GM23338 (cell line): ENCODE measurements around the gene RAB31. TPM values are rescaled to one million over a fixed set of nuclear protein-coding genes. Genes with fewer than 3 reads are reported as not detected.

Source experiments
- ATAC-seq: fragments of 200-7000 bp; cut with Tn5 transposase; 3 replicates; pipeline ENCODE4 v1.9.1; 2020
- DNase-seq: peaks from one replicate; pipeline ENCODE4 v3.0.0-alpha.2; 2015; ENCODE audit warnings: low spot score
- H2AFZ ChIP-seq: fragments of 200-600 bp; sonication (generic); 2 replicates; pipeline ENCODE4 v1.8.0; 2016; ENCODE audit warnings: antibody characterized with exemption, mild to moderate bottlenecking, moderate library complexity
- H3F3A ChIP-seq: fragments of 200-600 bp; sonication (generic); replicated peaks from 2 replicates; pipeline ENCODE4 v1.8.0; 2017; ENCODE audit warnings: antibody characterized with exemption, mixed run types, low read depth
- H3K27ac ChIP-seq: fragments of 200-600 bp; sonication (generic); 2 replicates; pipeline ENCODE4 v1.6.1; 2016; ENCODE audit warnings: low read depth
- H3K27me3 ChIP-seq: fragments of 200-600 bp; sonication (generic); 2 replicates; pipeline ENCODE4 v1.8.0; 2016; ENCODE audit warnings: mild to moderate bottlenecking, mixed run types, moderate library complexity; ENCODE audit not compliant: insufficient read depth
- H3K36me3 ChIP-seq: fragments of 200-600 bp; sonication (generic); 2 replicates; pipeline ENCODE4 v1.8.0; 2016; ENCODE audit warnings: mild to moderate bottlenecking; ENCODE audit not compliant: insufficient read depth
- H3K4me1 ChIP-seq: fragments of 200-600 bp; sonication (generic); 2 replicates; pipeline ENCODE4 v1.8.0; 2016; ENCODE audit warnings: mild to moderate bottlenecking, moderate library complexity; ENCODE audit not compliant: insufficient read depth
- H3K4me2 ChIP-seq: fragments of 200-600 bp; sonication (generic); 2 replicates; pipeline ENCODE4 v1.7.1; 2017; ENCODE audit warnings: mixed run types
- H3K4me3 ChIP-seq: fragments of 200-600 bp; sonication (generic); 2 replicates; pipeline ENCODE4 v1.6.1; 2016; ENCODE audit warnings: mixed run types
- H3K79me2 ChIP-seq: fragments of 200-600 bp; sonication (generic); replicated peaks from 2 replicates; pipeline ENCODE4 v1.8.0; 2017; ENCODE audit warnings: mild to moderate bottlenecking; ENCODE audit not compliant: insufficient read depth
- H3K9me2 ChIP-seq: fragments of 200-600 bp; sonication (generic); 2 replicates; pipeline ENCODE4 v1.8.0; 2017; ENCODE audit not compliant: insufficient read depth
- H4K20me1 ChIP-seq: fragments of 200-600 bp; sonication (generic); replicated peaks from 2 replicates; pipeline ENCODE4 v1.8.0; 2017; ENCODE audit warnings: mild to moderate bottlenecking; ENCODE audit not compliant: insufficient read depth
- H3K27ac Mint-ChIP-seq: 2 replicates; pipeline ENCODE4 v1.8.0; 2020; ENCODE audit warnings: inconsistent platforms, mild to moderate bottlenecking, moderate library complexity, mixed read lengths
- H3K27me3 Mint-ChIP-seq: 3 replicates; pipeline ENCODE4 v1.8.0; 2022; ENCODE audit warnings: low read depth, mild to moderate bottlenecking, moderate library complexity, mixed read lengths, inconsistent platforms; ENCODE audit not compliant: insufficient read depth, poor library complexity
- H3K36me3 Mint-ChIP-seq: 3 replicates; pipeline ENCODE4 v1.8.0; 2021; ENCODE audit warnings: low read depth, mild to moderate bottlenecking, inconsistent platforms, moderate library complexity, mixed read lengths
- H3K4me1 Mint-ChIP-seq: 3 replicates; pipeline ENCODE4 v1.8.0; 2020; ENCODE audit warnings: mild to moderate bottlenecking, inconsistent platforms, mixed read lengths
- H3K4me3 Mint-ChIP-seq: 3 replicates; pipeline ENCODE4 v1.8.0; 2021; ENCODE audit warnings: moderate library complexity, mild to moderate bottlenecking, inconsistent platforms, mixed read lengths
- H3K9me3 Mint-ChIP-seq: 3 replicates; pipeline ENCODE4 v1.8.0; 2020; ENCODE audit warnings: moderate library complexity, mild to moderate bottlenecking, inconsistent platforms, mixed read lengths
- EZH2phosphoT487 ChIP-seq: fragments of 200-600 bp; sonication (generic); IDR thresholded peaks from one replicate; pipeline ENCODE4 v1.8.1; 2018; ENCODE audit warnings: antibody characterized with exemption; ENCODE audit not compliant: unreplicated experiment
- JUNB ChIP-seq: IDR thresholded peaks from one replicate; pipeline ENCODE4 v1.6.1; 2016; ENCODE audit warnings: antibody characterized with exemption; ENCODE audit not compliant: unreplicated experiment
- POLR2AphosphoS5 ChIP-seq: IDR thresholded peaks from 2 replicates; pipeline ENCODE4 v1.6.1; 2016; ENCODE audit warnings: antibody characterized with exemption, low read depth
- ZNF114 ChIP-seq: fragments of 250-450 bp; sonication (Bioruptor Pico); IDR thresholded peaks from 2 replicates; pipeline ENCODE4 v1.5.0; 2020; ENCODE audit warnings: mild to moderate bottlenecking, moderate library complexity
- polyA plus RNA-seq: library from polyadenylated mRNA; unstranded; fragments of >200 nt; fragmentation: Nextera tagmentation; extraction: Ambion mirVana; gene quantifications from 2 replicates; pipeline ENCODE4 v1.2.1, GENCODE V29; 2016
- total RNA-seq: library from RNA; depleted of rRNA; stranded (reverse); fragments of >200 nt; shearing (Covaris generic); gene quantifications from 2 replicates; pipeline ENCODE4 v1.2.3, GENCODE V29; 2014
- TF ChIP-seq, protein P1 (sequence below), 2 experiments: fragments of 200-600 bp in 1 of 2; sonication (generic) in 1 of 2; conservative IDR thresholded peaks; 2 replicates each; pipeline versions ENCODE4 v1.5.1 to v1.6.1; 2016 to 2017; ENCODE audit warnings: antibody characterized with exemption in 2 of 2, low read depth in 2 of 2, mild to moderate bottlenecking in 2 of 2, moderate library complexity in 1 of 2
- TF ChIP-seq, protein P2 (sequence below): IDR thresholded peaks from 2 replicates; pipeline ENCODE4 v1.6.1; 2016; ENCODE audit warnings: antibody characterized with exemption
- TF ChIP-seq, protein P3 (sequence below): fragments of 250-450 bp; sonication (Bioruptor Pico); IDR thresholded peaks from 2 replicates; pipeline ENCODE4 v1.5.0; 2020; ENCODE audit warnings: mild to moderate bottlenecking, moderate library complexity
- TF ChIP-seq, protein P4 (sequence below): IDR thresholded peaks from one replicate; pipeline ENCODE4 v1.6.1; 2018; ENCODE audit warnings: antibody characterized with exemption; ENCODE audit not compliant: unreplicated experiment

Gene RAB31
- total and polyA plus RNA-seq, 2 experiments from 2014 or later, result 33.8 to 46.1 TPM

DNA sequence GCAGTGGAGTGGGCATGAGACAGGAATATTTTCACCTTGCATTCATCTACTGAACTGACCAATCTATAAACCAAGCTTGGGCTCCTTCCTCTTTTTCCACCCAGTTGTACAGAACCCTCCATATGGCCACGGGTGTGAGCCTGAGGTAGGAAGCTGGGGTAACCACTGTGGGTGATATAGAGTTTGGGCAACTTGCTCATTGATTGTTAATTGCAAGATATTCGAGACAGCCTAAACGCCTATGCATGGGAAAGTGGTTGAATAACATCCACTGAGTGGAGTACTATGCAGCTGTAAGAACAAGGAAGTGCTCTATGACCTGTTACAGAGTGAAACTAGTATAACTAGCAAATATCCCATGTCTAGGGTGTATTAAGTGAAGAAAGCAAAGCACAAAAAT lies 198.4 kb downstream of the RAB31 start:
- Histone ChIP-seq H3K36me3 (no peaks in the 10 kb centered on the region), H3K4me3 (no peak overlapping the region), H3F3A (no peaks in the 10 kb centered on the region), H3K9me2 (no peaks in the 10 kb centered on the region), H4K20me1 (no peaks in the 10 kb centered on the region), H3K27me3 (no peaks in the 10 kb centered on the region), H3K4me1 (no peaks in the 10 kb centered on the region), H2AFZ (no peak overlapping the region), H3K4me2 (no peak overlapping the region), H3K27ac (no peak overlapping the region), H3K79me2 (no peaks in the 10 kb centered on the region)
- Mint-ChIP-seq H3K27ac (no peak overlapping the region), H3K27me3 (peaks cover 1% of the 10 kb centered on the region), H3K36me3 (no peaks in the 10 kb centered on the region), H3K4me1 (no peaks in the 10 kb centered on the region; the same call in 2 of the 3 replicates), H3K9me3 (no peaks in the 10 kb centered on the region), H3K4me3 (no peak overlapping the region)
- DNase-seq (no peak), ATAC-seq (no peak)
- TF ChIP-seq, protein P1, sequence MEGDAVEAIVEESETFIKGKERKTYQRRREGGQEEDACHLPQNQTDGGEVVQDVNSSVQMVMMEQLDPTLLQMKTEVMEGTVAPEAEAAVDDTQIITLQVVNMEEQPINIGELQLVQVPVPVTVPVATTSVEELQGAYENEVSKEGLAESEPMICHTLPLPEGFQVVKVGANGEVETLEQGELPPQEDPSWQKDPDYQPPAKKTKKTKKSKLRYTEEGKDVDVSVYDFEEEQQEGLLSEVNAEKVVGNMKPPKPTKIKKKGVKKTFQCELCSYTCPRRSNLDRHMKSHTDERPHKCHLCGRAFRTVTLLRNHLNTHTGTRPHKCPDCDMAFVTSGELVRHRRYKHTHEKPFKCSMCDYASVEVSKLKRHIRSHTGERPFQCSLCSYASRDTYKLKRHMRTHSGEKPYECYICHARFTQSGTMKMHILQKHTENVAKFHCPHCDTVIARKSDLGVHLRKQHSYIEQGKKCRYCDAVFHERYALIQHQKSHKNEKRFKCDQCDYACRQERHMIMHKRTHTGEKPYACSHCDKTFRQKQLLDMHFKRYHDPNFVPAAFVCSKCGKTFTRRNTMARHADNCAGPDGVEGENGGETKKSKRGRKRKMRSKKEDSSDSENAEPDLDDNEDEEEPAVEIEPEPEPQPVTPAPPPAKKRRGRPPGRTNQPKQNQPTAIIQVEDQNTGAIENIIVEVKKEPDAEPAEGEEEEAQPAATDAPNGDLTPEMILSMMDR (conservative IDR thresholded peaks at IDR 0.05; ENCODE audit: low read depth in 2 of 2), result no peak
- TF ChIP-seq ZNF114 (CRISPR knock-in tag) (no peak), POLR2AphosphoS5 (no peak), EZH2phosphoT487 (no peak), JUNB (no peak)
- TF ChIP-seq, protein P2, sequence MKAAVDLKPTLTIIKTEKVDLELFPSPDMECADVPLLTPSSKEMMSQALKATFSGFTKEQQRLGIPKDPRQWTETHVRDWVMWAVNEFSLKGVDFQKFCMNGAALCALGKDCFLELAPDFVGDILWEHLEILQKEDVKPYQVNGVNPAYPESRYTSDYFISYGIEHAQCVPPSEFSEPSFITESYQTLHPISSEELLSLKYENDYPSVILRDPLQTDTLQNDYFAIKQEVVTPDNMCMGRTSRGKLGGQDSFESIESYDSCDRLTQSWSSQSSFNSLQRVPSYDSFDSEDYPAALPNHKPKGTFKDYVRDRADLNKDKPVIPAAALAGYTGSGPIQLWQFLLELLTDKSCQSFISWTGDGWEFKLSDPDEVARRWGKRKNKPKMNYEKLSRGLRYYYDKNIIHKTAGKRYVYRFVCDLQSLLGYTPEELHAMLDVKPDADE, result no peak
- TF ChIP-seq, protein P3, sequence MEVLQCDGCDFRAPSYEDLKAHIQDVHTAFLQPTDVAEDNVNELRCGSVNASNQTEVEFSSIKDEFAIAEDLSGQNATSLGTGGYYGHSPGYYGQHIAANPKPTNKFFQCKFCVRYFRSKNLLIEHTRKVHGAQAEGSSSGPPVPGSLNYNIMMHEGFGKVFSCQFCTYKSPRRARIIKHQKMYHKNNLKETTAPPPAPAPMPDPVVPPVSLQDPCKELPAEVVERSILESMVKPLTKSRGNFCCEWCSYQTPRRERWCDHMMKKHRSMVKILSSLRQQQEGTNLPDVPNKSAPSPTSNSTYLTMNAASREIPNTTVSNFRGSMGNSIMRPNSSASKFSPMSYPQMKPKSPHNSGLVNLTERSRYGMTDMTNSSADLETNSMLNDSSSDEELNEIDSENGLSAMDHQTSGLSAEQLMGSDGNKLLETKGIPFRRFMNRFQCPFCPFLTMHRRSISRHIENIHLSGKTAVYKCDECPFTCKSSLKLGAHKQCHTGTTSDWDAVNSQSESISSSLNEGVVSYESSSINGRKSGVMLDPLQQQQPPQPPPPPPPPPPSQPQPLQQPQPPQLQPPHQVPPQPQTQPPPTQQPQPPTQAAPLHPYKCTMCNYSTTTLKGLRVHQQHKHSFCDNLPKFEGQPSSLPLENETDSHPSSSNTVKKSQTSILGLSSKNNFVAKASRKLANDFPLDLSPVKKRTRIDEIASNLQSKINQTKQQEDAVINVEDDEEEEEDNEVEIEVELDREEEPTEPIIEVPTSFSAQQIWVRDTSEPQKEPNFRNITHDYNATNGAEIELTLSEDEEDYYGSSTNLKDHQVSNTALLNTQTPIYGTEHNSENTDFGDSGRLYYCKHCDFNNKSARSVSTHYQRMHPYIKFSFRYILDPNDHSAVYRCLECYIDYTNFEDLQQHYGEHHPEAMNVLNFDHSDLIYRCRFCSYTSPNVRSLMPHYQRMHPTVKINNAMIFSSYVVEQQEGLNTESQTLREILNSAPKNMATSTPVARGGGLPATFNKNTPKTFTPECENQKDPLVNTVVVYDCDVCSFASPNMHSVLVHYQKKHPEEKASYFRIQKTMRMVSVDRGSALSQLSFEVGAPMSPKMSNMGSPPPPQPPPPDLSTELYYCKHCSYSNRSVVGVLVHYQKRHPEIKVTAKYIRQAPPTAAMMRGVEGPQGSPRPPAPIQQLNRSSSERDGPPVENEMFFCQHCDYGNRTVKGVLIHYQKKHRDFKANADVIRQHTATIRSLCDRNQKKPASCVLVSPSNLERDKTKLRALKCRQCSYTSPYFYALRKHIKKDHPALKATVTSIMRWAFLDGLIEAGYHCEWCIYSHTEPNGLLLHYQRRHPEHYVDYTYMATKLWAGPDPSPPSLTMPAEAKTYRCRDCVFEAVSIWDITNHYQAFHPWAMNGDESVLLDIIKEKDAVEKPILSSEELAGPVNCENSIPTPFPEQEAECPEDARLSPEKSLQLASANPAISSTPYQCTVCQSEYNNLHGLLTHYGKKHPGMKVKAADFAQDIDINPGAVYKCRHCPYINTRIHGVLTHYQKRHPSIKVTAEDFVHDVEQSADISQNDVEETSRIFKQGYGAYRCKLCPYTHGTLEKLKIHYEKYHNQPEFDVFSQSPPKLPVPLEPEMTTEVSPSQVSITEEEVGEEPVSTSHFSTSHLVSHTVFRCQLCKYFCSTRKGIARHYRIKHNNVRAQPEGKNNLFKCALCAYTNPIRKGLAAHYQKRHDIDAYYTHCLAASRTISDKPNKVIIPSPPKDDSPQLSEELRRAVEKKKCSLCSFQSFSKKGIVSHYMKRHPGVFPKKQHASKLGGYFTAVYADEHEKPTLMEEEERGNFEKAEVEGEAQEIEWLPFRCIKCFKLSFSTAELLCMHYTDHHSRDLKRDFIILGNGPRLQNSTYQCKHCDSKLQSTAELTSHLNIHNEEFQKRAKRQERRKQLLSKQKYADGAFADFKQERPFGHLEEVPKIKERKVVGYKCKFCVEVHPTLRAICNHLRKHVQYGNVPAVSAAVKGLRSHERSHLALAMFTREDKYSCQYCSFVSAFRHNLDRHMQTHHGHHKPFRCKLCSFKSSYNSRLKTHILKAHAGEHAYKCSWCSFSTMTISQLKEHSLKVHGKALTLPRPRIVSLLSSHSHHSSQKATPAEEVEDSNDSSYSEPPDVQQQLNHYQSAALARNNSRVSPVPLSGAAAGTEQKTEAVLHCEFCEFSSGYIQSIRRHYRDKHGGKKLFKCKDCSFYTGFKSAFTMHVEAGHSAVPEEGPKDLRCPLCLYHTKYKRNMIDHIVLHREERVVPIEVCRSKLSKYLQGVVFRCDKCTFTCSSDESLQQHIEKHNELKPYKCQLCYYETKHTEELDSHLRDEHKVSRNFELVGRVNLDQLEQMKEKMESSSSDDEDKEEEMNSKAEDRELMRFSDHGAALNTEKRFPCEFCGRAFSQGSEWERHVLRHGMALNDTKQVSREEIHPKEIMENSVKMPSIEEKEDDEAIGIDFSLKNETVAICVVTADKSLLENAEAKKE (CRISPR knock-in tag), result no peak
- TF ChIP-seq, protein P4, sequence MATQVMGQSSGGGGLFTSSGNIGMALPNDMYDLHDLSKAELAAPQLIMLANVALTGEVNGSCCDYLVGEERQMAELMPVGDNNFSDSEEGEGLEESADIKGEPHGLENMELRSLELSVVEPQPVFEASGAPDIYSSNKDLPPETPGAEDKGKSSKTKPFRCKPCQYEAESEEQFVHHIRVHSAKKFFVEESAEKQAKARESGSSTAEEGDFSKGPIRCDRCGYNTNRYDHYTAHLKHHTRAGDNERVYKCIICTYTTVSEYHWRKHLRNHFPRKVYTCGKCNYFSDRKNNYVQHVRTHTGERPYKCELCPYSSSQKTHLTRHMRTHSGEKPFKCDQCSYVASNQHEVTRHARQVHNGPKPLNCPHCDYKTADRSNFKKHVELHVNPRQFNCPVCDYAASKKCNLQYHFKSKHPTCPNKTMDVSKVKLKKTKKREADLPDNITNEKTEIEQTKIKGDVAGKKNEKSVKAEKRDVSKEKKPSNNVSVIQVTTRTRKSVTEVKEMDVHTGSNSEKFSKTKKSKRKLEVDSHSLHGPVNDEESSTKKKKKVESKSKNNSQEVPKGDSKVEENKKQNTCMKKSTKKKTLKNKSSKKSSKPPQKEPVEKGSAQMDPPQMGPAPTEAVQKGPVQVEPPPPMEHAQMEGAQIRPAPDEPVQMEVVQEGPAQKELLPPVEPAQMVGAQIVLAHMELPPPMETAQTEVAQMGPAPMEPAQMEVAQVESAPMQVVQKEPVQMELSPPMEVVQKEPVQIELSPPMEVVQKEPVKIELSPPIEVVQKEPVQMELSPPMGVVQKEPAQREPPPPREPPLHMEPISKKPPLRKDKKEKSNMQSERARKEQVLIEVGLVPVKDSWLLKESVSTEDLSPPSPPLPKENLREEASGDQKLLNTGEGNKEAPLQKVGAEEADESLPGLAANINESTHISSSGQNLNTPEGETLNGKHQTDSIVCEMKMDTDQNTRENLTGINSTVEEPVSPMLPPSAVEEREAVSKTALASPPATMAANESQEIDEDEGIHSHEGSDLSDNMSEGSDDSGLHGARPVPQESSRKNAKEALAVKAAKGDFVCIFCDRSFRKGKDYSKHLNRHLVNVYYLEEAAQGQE, result no peak
